Fibroblast of mammary gland (primary cell): Measurements from ENCODE around the gene GRM7.

Experiments
- DNase-seq: peaks from one replicate; pipeline ENCODE4 v3.0.0-alpha.2; 2010; ENCODE audit warnings: low read depth
- H3K4me3 ChIP-seq: 2 replicates; pipeline ENCODE4 v1.5.1; 2011; ENCODE audit warnings: low read depth, mild to moderate bottlenecking, low read length, moderate library complexity; ENCODE audit not compliant: control insufficient read depth
- CTCF ChIP-seq: conservative IDR thresholded peaks from 2 replicates; pipeline ENCODE4 v1.5.1; 2011; ENCODE audit warnings: low read depth, low read length, inconsistent platforms; ENCODE audit not compliant: control insufficient read depth, insufficient read depth

The GRM7 gene

DNA sequence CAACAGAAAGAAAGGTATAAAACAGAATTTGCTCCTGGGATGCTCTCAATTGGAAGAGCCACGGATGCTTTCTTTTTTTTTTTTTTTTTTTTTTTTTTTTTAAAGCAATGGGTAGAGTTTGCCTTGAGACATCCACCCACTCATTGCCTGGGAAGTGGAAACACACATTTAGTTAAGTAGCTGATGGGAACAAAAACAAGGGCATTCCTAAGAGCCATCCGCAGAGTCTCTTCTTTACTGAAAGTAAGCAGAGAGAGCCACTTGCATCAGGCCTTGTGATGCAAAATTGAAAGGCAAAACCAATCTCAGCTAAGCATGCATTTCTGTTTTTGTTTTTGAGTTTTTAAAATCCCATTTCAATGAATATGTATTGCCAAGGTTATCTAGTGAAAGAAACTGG, 852.8 kb downstream of the GRM7 start:
- DNase-seq = no peak
- no peak for TF ChIP-seq CTCF
- H3K4me3 ChIP-seq = no peak overlapping the region

DNA sequence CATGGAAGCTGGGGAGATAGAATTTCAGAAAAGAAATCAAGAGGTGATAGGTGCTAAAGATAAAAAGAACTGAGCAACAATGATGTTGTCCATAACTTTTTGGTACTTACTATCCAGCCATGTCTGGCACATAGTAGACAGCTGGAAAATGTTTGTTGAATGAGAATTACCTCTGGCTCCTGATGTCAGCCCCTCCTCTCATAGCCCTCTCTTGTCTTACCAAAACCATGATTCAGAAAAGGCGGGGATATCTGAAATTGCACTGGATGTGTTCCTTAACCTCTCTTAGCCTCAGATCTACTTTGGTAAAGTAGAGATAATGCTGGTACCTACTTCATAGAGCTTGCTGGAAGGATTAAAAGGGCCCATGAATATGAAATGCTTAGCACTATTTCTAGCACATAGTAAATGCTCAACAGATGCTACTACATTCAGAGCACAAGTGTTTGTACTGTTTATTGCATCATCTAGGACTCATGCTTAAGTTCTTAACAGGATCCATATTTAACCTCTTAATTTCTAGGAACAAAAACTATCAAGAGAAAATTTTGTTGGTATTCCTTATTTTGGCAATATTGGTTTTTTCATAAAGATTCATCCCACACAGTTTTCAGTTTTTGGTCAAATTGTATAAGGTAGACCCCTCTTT, 859.9 kb downstream of the GRM7 start:
- TF ChIP-seq CTCF = no peak

GRCh38 chr3:7721869-7722268, 861.0 kb downstream of the GRM7 start:
- TF ChIP-seq CTCF = no peak
- H3K4me3 ChIP-seq = no peak overlapping the region
- DNase-seq = no peak

More for the DNA sequence above, 859.9 kb downstream of the GRM7 start:
- H3K4me3 ChIP-seq = no peak overlapping the region
- DNase-seq = no peak

DNA sequence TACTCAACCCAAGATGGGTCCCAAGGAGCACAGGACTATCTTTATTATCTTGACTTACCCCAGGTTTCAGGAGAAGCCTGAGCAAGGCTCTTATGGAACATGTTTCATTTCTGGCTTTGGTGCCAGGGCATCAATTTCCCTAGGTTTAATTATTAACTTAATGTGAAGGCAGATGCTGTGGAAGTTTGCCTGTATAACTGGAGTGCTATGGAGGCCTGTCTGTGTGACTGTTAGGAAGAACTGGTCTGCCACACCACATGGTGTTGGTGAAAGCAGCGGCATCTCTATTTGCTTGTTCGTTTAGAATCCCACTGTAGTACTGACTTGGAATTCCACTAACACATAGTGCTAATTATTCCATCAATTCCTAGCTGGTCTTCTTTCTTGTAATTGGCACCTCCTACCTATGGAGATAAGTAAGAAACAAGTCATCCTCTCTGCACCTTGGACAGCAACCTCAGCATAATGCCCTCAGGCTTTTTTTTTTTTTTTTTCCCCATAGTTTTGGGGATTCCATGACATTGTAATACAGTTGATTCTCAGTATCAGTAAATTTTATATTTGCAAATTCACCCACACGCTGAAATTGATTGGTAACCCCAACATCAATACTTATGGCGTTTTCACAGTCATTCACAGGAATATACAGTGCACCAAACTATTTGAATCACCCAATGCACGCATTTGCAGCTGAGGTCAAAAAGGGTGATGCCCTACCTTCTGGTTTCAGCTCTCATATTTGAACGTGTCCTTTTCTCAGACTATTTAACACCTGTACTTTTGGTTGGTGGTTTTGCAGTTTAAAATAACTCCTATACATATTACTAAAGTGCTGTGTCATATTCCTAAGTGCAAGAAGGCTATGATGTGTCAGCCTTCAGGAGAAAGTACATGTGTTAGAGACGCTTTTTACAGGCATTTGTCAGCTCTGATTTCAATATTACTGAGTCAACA, 867.9 kb downstream of the GRM7 start:
- no peak overlapping the region for H3K4me3 ChIP-seq
- DNase-seq = no peak
- no peak for TF ChIP-seq CTCF

GRCh38 chr3:7733933-7734332, 873.0 kb downstream of the GRM7 start:
- TF ChIP-seq CTCF = no peak
- DNase-seq = no peak
- no peak overlapping the region for H3K4me3 ChIP-seq

- TF ChIP-seq CTCF = no peak
- no peak overlapping the region for H3K4me3 ChIP-seq
- peak; percentile 56 for DNase-seq
These were observed 873.5 kb downstream of the GRM7 start for GRCh38 chr3:7734456-7734855.
